ENCODE measurements around the gene XRRA1.
"Not testable (repeated sequence)": the region's sequence is repeated elsewhere in the genome, so short reads cannot be mapped to it uniquely, and the experiment has no call there.

The XRRA1 gene

GRCh38 chr11:74896311-74896710 lies 52.6 kb downstream of the XRRA1 start:
- DNase-seq (ENCODE audit: low spot score) = no peak

- DNase-seq (ENCODE audit: low spot score) = no peak
These were observed 53.4 kb downstream of the XRRA1 start for GRCh38 chr11:74895340-74896116.

- not testable (repeated sequence) for DNase-seq (ENCODE audit: low spot score)
These were observed 55.9 kb downstream of the XRRA1 start for GRCh38 chr11:74893015-74893414.

DNA sequence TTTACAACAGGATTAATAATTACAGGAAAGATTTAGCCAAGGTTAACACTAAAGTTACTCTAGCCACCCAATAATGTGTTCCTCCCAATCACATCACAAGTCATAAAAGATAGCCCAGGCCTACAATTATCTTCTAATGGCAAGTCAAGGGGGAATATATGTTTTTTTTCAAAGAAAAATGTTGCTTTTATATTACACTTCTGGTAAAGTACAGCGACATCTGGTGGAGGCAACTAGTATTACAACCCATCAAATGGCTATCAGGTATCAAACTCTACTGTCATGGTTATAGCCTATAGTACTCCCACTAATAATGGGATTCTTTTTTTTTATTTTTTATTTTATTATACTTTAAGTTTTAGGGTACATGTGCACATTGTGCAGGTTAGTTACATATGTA lies 71.8 kb downstream of the XRRA1 start:
- DNase-seq (ENCODE audit: low spot score) = no peak

- no peak for DNase-seq (ENCODE audit: low spot score)
These were observed 77.9 kb downstream of the XRRA1 start for GRCh38 chr11:74871037-74871436.

GRCh38 chr11:74870485-74870884 lies 78.4 kb downstream of the XRRA1 start:
- no peak for DNase-seq (ENCODE audit: low spot score)

GRCh38 chr11:74866557-74866956 lies 82.3 kb downstream of the XRRA1 start:
- DNase-seq (ENCODE audit: low spot score) = no peak

GRCh38 chr11:74863410-74863809 lies 85.5 kb downstream of the XRRA1 start:
- no peak for DNase-seq (ENCODE audit: low spot score)

DNA sequence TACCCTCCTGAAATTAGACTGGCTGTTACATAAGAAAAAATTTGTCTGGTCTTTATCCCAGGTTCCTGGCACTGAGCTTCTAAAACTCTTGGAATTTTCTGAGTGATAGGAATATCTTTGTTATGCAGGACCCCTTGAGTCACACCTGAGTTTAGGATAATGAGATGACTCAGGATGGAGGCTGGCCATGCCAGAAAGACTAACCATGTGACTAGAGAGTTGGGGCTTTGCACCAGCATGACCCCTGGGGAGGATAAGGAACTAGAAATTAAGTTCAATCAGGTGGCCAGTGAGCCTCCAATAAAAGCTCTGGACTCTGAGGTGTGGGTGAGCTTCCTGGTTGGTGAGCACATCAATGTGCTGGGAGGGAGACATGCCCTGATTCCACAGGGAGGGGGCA lies 88.1 kb downstream of the XRRA1 start:
- DNase-seq (ENCODE audit: low spot score) = no peak

GRCh38 chr11:74853223-74853622 lies 95.7 kb downstream of the XRRA1 start:
- no peak for DNase-seq (ENCODE audit: low spot score)

GRCh38 chr11:74849525-74850391 lies 99.1 kb downstream of the XRRA1 start:
- DNase-seq (ENCODE audit: low spot score) = no peak

GRCh38 chr11:74847895-74848294 lies 101.0 kb downstream of the XRRA1 start:
- DNase-seq (ENCODE audit: low spot score) = no peak

- DNase-seq (ENCODE audit: low spot score) = no peak
These were observed 101.5 kb downstream of the XRRA1 start for GRCh38 chr11:74847395-74847794.

- no peak for DNase-seq (ENCODE audit: low spot score)
These were observed 102.1 kb downstream of the XRRA1 start for GRCh38 chr11:74846770-74847169.

GRCh38 chr11:74845978-74846517 lies 102.8 kb downstream of the XRRA1 start:
- DNase-seq (ENCODE audit: low spot score) = no peak

- no peak for DNase-seq (ENCODE audit: low spot score)
These were observed 104.0 kb downstream of the XRRA1 start for GRCh38 chr11:74844865-74845264.

- DNase-seq (ENCODE audit: low spot score) = no peak
These were observed 104.8 kb downstream of the XRRA1 start for GRCh38 chr11:74844072-74844471.

GRCh38 chr11:74842967-74843366 lies 105.9 kb downstream of the XRRA1 start:
- DNase-seq (ENCODE audit: low spot score) = peak; percentile 24

- DNase-seq (ENCODE audit: low spot score) = no peak
These were observed 108.4 kb downstream of the XRRA1 start for GRCh38 chr11:74840486-74840885.

- DNase-seq (ENCODE audit: low spot score) = no peak
These were observed 108.9 kb downstream of the XRRA1 start for GRCh38 chr11:74839971-74840370.

- no peak for DNase-seq (ENCODE audit: low spot score)
These were observed 109.4 kb downstream of the XRRA1 start for GRCh38 chr11:74839446-74839845.

- DNase-seq (ENCODE audit: low spot score) = no peak
These were observed 110.7 kb downstream of the XRRA1 start for GRCh38 chr11:74838188-74838587.

- DNase-seq (ENCODE audit: low spot score) = no peak
These were observed 111.7 kb downstream of the XRRA1 start for GRCh38 chr11:74837191-74837590.

Data from globus pallidus (tissue), 1 donor.